Sciatic nerve (tissue), 2 donors: ENCODE measurements around the gene PIP5K1C. TPM values are rescaled to one million over a fixed set of nuclear protein-coding genes. Genes with fewer than 3 reads are reported as not detected.

Experiments
- ATAC-seq: fragments of 200-7000 bp; cut with Tn5 transposase; one replicate; pipeline ENCODE4 v1.9.1; 2020; ENCODE audit warnings: mild to moderate bottlenecking, moderate library complexity
- DNase-seq: peaks from one replicate; pipeline ENCODE4 v3.0.0-alpha.2; 2020; ENCODE audit warnings: low spot score
- intact Hi-C: fragments of 100-400 bp; cut with DNase I; formaldehyde crosslinking; loops from one replicate; pipeline ENCODE4 v1.14.2; 2022
- total RNA-seq: library from RNA; stranded (reverse); fragmentation: NEBNext Ultra II Directional; extraction: Animal tissue kit (Norgen Biotek cat#: 25700); gene quantifications from one replicate; pipeline ENCODE4 v1.2.1, GENCODE V29; 2021
- donor health status: DM: no; HTN: no; CAD: no.
- donor health status: DM: no; HTN: no; CAD: no.

PIP5K1C gene
- total RNA-seq, 1 donor from 2014 or later = 46.9 TPM

DNA sequence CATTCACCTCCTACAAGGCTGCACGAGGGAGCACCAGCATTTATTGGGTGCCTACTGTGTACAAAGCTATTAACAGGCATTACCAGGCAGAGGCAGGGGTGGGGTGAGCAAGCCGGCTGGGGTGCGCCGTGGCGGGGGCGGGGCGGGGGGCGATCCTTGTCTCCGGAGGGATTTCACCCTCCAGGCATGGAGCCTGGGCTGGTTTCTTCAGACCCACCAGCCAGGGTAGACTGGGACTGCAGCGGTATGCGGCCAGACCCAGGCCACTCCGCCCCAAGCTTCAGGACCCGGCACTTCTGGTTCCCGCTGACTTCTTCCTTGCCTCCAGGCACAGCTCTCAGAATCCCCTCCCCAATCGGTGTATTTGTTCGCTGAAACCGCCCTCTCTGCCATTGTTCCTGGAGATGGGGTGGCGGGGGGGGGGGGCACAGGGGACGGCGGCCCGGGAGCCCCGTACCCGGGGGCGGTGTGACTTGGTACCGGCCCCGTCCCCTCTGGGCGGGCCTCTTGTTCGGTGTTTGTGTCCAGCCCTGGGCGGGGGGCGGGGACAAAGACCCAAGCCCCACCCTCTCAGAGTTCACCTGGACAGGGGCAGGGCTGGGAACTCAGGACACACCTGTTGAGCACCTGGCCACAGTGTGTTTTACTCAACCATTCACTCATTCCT lies 22.3 kb upstream of the PIP5K1C start:
- intact Hi-C loops = no loop called here
- no peak for ATAC-seq

DNA sequence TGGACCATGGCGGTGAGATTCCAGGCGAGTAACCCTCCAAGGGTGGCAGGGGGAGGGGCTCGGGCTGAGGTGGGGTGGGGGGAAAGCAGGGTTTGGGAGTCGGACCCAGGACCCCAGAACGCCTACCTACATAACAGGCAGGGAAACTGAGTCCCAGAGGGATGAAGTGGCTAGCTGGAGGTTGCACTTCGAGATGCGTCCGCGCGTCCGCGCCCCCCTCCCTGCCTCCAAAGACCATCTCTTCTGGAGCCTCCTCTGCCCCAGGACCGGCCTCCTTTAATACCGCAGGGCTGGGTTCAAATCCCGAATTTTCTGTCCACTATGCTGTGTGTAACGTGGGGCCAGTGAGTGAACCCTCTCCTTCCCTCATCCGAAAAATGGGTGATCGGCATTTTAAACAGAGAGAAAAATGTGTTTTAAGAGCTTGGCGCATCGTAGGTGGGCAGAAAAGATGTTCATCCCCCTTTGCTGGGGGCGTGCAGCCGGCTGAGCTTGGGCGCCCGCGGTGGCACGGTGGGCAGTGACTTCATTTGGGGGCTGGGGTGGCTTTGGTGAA lies 21.7 kb upstream of the PIP5K1C start:
- ATAC-seq (peak; percentile 6), DNase-seq (no peak)
- intact Hi-C loops = no loop called here

More for the DNA sequence above, 22.3 kb upstream of the PIP5K1C start:
- no peak for DNase-seq

DNA sequence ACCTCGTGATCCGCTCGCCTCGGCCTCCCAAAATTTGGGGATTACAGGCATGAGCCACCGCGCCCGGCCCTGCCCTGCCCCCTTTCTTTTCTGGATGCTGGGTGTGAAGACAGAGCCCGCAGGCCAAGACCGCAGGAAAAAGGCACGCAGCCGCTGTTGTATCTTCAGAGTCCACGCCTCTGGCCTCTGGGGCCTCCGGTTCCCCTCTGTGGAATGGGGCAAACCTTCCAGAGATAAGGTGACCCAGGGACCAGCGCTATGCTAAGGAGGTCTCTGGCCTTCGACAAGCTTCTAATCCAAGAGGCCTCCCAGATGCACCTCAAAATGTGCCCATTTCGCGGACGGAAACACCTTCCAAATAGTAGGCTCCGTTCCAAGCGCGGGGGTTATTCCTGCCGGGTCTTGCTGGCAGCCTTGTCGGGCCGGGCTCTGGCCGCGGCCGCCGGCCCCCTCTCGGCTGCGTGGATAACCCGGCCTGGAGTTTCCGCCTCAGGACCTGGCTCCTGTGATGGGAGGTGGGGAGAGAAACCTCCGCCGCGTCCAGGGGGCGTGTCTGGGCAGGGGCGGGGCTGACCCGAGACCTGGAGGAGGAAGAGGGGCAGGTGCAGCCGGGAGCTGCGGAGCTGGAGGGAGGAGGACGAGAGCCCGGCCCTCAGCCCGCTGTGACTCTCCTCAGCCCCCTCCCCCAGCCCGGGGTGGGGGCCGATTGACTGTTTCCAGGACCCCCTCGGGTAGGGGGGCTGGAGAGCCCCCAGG lies 21.0 kb upstream of the PIP5K1C start:
- ATAC-seq (peak; percentile 85), DNase-seq (peak; percentile 86)
- intact Hi-C loops = no loop called here

DNA sequence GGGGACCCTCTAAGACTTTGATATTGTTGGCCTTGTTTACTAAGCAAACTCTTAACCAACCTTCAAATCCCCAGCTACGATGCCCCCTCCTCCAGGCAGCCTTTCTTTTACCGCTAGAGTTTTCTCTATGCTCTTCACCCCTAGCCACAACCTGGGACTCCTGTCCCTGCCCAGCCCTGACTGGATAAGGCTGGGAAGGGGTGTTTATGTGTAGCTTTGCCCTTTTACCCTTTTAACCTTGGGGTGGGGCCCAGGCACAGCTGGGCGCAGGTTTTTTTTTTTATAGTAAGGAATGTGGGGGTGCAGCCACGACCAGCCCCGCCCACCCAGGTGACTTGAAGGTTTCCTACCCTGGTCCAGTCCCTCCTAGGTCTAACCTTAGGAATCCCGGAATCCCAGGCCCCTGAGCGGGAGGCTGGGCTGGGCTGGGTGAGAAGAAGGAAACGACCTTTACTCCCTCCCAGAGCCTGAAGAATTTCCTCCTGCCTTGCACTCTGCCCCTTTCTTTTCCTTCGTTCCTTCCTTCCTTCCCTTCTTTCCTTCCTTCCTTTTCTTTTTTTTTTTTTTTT lies 20.2 kb upstream of the PIP5K1C start:
- intact Hi-C loops = no loop called here
- ATAC-seq = no peak

DNA sequence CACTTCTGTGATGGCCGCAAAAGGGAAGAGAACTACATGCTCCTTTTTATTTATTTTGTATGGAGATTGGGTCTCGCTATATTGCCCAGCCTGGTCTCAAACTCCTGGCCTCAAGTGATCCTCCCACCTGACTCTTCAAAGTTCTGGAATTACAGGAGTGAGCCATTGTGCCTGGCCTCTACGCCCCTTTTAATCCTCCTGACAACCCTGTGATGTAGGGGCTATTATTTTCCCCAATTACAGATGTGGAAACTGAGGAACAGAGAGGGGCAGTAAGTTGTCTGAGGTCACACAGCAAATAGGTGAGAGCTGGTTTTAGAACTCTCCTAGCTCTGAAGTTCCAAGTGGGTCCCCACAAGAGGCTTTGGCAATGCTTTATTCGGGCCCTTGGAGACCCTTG lies 19.6 kb upstream of the PIP5K1C start:
- no peak for DNase-seq
- intact Hi-C loops = no loop called here
- ATAC-seq = no peak

More for the DNA sequence above, 20.2 kb upstream of the PIP5K1C start:
- DNase-seq = no peak

DNA sequence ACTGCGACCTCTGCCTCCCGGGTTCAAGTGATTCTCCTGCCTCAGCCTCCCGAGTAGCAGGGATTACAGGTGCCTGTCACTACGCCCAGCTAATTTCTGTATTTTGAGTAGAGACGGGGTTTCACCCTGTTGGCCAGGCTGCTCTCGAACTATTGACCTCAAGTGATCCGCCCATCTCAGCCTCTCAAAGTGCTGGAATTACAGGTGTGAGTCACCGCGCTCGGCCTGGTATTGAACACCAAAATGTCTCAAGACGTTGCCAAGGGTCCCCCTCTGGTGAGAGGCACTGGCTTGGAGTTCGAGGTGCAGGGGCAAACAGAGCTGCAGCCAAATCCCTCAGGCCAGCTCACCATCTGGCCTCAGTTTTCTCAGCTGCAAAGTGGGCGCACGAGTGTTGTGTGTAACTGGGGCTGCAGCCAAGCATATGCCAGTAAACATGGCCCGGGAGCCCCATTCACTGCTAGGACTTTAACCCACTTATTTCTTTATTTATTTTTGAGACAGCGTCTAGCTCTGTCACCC lies 15.9 kb upstream of the PIP5K1C start:
- intact Hi-C loops = no loop called here
- no peak for ATAC-seq
- no peak for DNase-seq

DNA sequence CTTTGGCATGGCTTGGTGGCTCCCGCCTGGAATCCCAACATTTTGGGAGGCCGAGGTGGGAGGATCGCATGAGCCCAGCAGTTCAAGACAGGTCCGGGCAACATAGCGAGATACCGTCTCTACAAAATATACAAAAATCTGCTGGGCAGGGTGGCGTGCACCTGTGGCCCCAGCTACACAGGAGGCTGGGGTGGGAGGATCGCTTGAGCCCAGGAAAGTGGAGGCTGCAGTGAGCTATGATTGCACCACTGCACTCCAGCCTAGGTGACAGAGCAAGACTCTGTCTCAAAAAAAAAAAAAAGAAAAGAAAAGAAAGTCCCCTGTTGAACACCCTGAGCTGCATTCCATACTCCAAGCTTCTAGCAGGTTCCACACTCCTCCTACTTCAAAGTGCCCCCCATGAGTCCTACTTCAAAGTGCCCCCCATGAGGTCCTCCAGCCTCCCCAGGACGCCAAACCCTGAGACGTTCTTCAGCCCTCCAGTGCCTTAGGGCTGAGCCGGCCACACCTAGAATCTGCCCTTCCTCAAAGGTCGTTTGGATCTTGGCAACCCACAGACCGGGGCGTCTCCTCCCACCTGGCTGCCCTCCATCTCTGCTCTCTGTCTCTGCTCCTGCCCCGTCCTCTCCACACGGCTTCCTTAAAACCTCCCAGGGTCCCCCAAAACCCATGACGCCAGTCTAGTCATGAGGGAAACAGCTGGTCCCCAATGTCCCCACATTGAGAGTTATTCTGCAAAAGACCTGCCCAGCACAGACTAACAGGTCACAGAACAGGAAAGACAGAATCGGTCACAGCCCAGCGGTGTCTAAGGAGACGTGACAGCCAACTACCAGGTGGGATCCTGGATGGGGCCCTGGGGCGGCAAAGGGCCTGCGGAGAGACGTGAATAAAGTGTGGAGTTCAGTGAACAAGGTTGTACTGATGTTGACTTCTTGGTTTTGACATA lies 12.7 kb upstream of the PIP5K1C start:
- intact Hi-C loops = no loop called here
- ATAC-seq (peak; percentile 70), DNase-seq (no peak)

DNA sequence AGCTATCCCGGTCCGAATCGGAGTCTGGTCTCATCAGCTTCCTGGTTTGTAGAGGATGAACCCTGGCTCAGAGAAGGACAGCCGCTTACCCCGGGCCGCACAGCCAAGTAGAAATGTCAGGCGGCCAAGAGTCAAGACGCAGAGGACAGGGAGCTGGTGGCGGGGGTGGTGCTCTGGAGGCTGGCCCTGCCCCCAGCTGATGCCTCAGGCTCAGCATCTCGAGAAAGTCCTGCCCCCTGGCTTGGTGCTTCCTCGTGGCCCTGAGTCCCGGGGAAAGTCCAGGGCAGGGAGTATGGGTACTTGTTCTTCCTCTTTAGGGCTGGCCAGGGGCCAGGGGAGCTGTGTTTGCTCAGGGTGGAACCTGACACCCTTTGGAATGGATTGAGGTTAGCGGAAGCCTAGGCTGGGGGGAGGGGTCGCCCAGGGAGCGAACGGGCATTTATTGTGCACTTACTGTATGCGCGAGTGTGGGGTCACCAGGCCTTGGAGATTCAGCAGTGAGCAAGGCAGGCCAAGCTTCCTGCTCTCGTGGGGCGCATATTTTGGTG lies 10.1 kb upstream of the PIP5K1C start:
- intact Hi-C loops = no loop called here
- DNase-seq (peak; percentile 76), ATAC-seq (peak; percentile 72)

DNA sequence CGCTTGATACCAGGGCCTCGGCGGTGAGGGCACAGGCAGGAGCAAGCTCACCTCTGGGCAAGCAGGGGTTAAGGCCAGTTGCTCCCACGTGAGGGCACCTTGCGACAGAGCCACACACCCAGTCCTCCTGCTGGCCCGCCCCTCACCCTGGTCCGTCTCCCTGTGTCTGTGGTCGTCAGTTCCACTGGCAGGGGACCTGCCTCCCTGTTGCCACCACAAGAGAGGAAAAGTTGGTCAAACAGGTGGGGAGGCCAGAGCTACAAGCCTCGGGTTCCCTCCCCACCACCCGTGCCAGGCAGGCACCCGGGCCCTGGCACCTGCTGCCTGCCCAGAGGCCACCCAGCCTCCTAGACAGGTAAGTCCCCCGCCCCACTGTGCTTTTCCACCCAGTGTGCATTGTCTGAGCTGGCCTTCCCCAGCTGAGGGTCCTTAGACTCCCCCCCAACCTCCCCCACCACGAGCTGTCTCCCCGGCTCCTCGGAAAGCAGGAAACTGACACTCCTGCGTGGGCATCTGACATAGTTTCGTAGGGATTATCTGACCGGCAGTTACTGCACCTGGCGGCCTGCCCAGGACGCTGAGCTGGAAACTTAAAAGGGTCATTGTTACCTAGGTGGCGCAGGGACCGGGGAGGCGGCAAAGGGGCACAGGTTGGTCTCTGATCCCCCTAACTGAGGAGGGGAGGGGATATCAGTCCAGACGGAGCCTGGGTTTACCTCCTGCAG lies 8.1 kb upstream of the PIP5K1C start, which contains the start of gene TJP3:
TSS of gene TJP3 (plus strand) at position 178 of the 725 bp plus-strand sequence. CDS start 20,049 bp downstream, outside the sequence.
- DNase-seq (no peak), ATAC-seq (no peak)
- intact Hi-C loops = no loop called here

DNA sequence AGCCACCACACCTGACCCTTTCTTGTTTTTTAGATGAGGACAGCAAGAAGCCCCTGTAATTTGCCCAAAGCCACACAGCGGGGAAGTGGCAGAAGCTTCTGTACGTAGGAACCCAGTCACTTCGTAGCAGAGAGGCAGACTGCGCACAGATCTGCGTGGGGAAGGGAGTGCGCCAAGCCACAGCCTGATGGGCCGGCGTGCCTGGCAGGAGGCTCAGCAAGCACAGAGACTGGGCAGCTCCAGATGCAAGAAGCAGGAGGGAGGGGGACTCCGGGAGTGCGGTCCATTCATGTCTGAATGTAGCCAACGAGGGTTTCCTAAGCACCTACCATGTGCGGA lies 7.6 kb upstream of the PIP5K1C start:
- no peak for DNase-seq
- intact Hi-C loops = no loop called here
- no peak for ATAC-seq

DNA sequence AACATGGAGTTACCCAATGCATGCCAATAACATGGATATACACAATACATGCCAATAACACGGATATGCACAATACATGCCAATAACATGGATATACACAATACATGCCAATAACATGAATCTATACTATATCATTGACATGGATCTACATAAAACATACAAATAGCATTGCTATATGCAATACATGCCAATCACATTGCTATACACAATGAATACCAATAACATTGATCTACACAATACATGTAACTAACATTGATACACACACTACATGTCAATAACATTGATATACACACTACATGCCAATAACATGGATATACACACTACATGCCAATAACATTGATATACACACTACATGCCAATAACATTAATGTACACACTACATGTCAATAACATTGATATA lies 932 bp upstream of the PIP5K1C start:
- ATAC-seq = no peak
- DNase-seq = no peak
- intact Hi-C loops = no loop called here

DNA sequence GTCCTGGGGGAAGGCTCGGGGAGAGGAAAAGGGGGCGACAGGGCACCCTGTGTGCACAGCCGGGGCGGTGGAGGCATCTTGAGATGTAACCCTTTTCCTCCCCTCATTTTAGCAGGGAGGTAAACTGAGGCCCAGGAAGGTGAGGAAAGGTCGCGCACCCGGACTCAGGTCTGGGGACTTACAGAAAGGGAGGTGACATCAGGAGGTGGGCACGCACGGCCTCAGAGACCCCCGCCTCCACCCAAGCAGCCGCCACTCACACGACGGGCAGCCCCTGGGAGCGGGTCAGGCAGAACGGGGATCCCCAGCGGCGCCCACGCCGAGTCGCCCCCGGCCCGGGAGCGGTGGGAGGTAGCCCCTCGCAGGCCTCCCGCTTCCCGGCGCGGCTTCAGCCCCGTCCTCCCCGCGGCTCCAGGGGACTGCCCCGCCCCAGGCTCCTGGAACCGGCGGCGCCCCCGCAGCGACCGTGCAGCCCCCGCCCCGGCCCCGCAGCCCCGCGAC lies 477 bp downstream of the PIP5K1C start:
- intact Hi-C loops = loop anchor here (2.0 kb wide), 1 partner anchor 33 kb away; no protein-coding TSS in a partner anchor
- ATAC-seq = no peak
- DNase-seq = no peak

DNA sequence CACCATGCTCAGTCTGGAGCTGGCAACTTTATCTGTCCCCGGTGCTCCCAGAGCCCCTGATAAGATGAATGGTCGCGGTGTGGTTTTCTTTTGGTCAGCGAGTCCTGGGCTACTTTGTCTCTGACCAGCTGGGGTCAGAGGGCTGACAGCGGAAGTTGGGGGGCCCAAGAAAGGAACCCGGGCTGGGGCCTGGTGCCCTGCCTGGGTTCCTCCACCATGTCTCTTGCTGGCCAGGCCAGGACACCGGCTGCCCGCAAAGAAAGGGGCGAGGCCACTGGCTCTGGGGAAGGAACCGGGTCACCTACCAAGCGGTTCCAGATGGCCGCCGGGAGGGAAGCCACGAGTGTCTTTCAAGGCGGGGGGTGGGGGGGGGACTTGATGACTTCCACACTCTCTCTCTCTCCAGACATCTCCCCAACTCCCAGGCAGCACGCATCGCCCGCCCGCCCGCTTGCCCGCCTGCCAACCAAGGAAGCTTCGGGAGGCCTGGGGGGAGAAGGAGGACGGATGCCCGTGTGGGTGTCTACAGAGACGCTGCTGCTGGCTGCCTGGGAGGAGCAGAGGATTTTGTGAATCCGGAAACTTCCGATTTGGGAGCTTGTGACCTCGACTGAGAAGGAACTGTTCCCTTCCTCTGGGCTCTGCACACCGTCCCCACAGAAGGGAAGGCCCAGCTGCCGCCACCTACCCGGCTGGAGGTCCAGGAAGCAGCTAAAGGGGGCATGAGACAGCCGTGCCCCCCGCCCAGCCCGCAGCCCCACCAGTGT lies 1.1 kb downstream of the PIP5K1C start:
- DNase-seq = no peak

DNA sequence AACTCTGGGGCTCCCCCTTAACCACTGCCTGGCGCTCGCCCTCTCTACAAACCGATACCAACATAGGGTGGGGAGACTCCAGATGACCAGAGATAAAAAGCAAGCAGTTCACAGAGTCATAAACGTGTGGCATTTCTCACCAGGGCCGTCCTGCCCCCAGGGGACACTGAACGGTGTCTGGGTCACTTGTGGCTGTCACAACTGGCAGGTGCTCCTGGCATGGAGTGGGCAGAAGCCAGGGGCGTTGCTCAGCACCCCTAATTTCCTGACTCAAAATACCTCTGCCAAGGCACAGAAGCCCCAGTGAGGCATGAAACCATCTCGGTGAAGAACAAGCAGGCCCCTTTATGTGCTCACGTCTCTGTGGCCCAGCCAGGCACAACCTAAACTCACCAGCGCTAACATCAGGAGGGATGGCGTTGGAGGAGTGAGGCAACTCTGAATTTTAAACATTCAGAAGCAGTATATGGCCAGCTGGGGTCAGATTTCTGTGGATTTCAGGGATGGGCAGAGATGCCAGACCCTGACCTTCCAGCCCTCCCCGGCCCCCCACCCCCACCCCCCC lies 1.8 kb downstream of the PIP5K1C start:
- intact Hi-C loops = loop anchor here (2.0 kb wide), 1 partner anchor 32 kb away; no protein-coding TSS in a partner anchor
- ATAC-seq = peak; percentile 11
- DNase-seq = no peak

More for the DNA sequence above, 1.1 kb downstream of the PIP5K1C start:
- ATAC-seq = peak; percentile 76
- intact Hi-C loops = loop anchor here (2.0 kb wide), 1 partner anchor 32 kb away; no protein-coding TSS in a partner anchor

DNA sequence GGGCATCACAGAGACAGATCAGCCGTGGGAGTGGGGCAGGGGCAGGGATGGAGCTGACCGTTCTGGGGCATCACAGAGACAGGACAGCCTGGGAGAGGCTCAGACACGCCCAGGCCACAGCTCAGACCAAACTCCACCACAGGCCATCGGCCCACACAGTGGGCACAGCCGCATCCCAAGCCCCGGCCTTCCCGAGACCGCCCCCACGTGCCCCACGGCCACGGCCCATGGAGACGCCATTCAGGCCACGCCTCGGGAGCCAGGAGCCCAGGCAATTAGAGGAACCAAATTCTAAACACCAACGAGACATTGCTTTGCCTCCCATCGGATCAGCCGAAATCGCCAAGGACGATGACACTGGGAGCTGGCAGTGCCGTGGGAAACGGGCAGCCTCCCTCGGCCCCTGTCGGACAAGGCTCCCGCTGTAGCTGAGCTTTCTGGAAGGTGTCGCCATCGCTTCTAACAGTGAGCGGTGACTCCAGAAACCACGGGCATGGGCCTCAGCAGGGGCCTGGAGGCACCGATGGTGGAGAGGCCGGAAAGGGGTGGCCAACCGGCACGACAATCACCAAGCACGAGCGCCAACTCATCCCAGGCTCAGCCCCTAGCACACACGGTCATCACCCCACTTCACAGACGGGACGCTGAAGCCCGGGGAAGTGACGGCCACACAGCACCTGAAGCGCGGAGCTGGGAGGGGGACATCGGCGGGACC lies 2.4 kb downstream of the PIP5K1C start:
- DNase-seq (no peak), ATAC-seq (no peak)
- intact Hi-C loops = loop anchor here (2.0 kb wide), 1 partner anchor 31 kb away; no protein-coding TSS in a partner anchor

DNA sequence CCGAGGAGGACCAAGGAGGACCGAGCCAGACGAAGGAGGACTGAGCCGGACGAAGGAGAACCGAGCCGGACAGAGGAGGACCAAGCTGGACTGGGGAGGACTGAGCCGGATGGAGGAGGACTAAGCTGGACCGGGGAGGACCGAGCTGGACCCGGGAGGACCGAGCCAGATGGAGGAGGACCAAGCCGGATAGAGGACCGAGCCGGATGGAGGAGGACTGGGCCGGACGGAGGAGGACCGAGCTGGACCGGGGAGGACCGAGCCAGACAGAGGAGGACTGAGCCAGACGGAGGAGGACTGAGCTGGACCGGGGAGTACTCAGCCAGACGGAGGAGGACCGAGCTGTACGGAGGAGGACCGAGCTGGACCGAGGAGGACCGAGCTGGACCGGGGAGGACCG lies 3.2 kb downstream of the PIP5K1C start:
- ATAC-seq (no peak), DNase-seq (no peak)
- intact Hi-C loops = no loop called here
